ENCODE data around the gene MTFMT. TPM values are rescaled to one million over a fixed set of nuclear protein-coding genes. Genes with fewer than 3 reads are reported as not detected.

MTFMT gene
- total RNA-seq, 1 donor from 2014 or later, result 30.3 TPM

GRCh38 chr15:64959128-64959527 is 70.3 kb downstream of the MTFMT start:
- peaks cover 41% of the 10 kb centered on the region for H3K36me3 Mint-ChIP-seq
- Histone ChIP-seq H3K4me2 (no peak overlapping the region), H3K36me3 (no peaks in the 10 kb centered on the region), H4K20me1 (ENCODE audit: low read depth) (no peaks in the 10 kb centered on the region), H3F3A (ENCODE audit: low read depth) (no peaks in the 10 kb centered on the region), H3K27ac (no peak overlapping the region), H3K9ac (no peak overlapping the region), H3K27me3 (no peaks in the 10 kb centered on the region), H2AFZ (replicated peaks) (no peak overlapping the region), H3K9me3 (ENCODE audit: low read depth) (no peaks in the 10 kb centered on the region), H3K4me1 (no peaks in the 10 kb centered on the region), H3K79me2 (ENCODE audit: low read depth) (no peaks in the 10 kb centered on the region), H3K4me3 (no peak overlapping the region)
- H3K4me3 Mint-ChIP-seq, result no peak overlapping the region
- peaks cover 11% of the 10 kb centered on the region for H3K27me3 Mint-ChIP-seq (ENCODE audit: insufficient read depth, low read depth)
- peaks cover 9% of the 10 kb centered on the region for H3K9me3 Mint-ChIP-seq
- no peak overlapping the region for H3K27ac Mint-ChIP-seq
- no peak for TF ChIP-seq CTCF (IDR thresholded peaks at IDR 0.05)
- no peak for TF ChIP-seq EZH2phosphoT487 (IDR thresholded peaks at IDR 0.05)
- no peak for TF ChIP-seq EZH2 (IDR thresholded peaks at IDR 0.05)
- H3K4me1 Mint-ChIP-seq, result no peaks in the 10 kb centered on the region
- no peak for DNase-seq (ENCODE audit: low spot score)

- H3K79me2 ChIP-seq (ENCODE audit: low read depth), result no peaks in the 10 kb centered on the region
- Mint-ChIP-seq H3K27me3 (ENCODE audit: insufficient read depth, low read depth) (peaks cover 8% of the 10 kb centered on the region), H3K27ac (no peak overlapping the region), H3K36me3 (peaks cover 16% of the 10 kb centered on the region), H3K4me3 (no peak overlapping the region), H3K9me3 (peaks cover 18% of the 10 kb centered on the region), H3K4me1 (no peaks in the 10 kb centered on the region)
- H2AFZ ChIP-seq (replicated peaks), result no peak overlapping the region
- H3K27ac ChIP-seq, result no peak overlapping the region
- H3K4me1 ChIP-seq, result no peaks in the 10 kb centered on the region
- H4K20me1 ChIP-seq (ENCODE audit: low read depth), result no peaks in the 10 kb centered on the region
- H3K9me3 ChIP-seq (ENCODE audit: low read depth), result no peaks in the 10 kb centered on the region
- TF ChIP-seq EZH2 (IDR thresholded peaks at IDR 0.05) (no peak), CTCF (IDR thresholded peaks at IDR 0.05) (no peak), EZH2phosphoT487 (IDR thresholded peaks at IDR 0.05) (no peak)
- no peaks in the 10 kb centered on the region for H3K36me3 ChIP-seq
- no peak for DNase-seq (ENCODE audit: low spot score)
- H3F3A ChIP-seq (ENCODE audit: low read depth), result no peaks in the 10 kb centered on the region
- no peak overlapping the region for H3K4me2 ChIP-seq
- H3K4me3 ChIP-seq, result no peak overlapping the region
- H3K9ac ChIP-seq, result no peak overlapping the region
- H3K27me3 ChIP-seq, result no peaks in the 10 kb centered on the region
These were observed 75.0 kb downstream of the MTFMT start for GRCh38 chr15:64954395-64954794.

- H3K9me3 Mint-ChIP-seq, result peaks cover 18% of the 10 kb centered on the region
- Histone ChIP-seq H2AFZ (replicated peaks) (no peak overlapping the region), H3K4me2 (no peak overlapping the region), H3K27me3 (no peaks in the 10 kb centered on the region), H3K27ac (no peak overlapping the region), H3K4me1 (no peaks in the 10 kb centered on the region), H3K9me3 (ENCODE audit: low read depth) (no peaks in the 10 kb centered on the region), H3K36me3 (no peaks in the 10 kb centered on the region), H4K20me1 (ENCODE audit: low read depth) (no peaks in the 10 kb centered on the region), H3K4me3 (no peak overlapping the region), H3K79me2 (ENCODE audit: low read depth) (no peaks in the 10 kb centered on the region), H3F3A (ENCODE audit: low read depth) (no peaks in the 10 kb centered on the region), H3K9ac (no peak overlapping the region)
- no peak for DNase-seq (ENCODE audit: low spot score)
- no peak overlapping the region for H3K4me3 Mint-ChIP-seq
- peaks cover 13% of the 10 kb centered on the region for H3K36me3 Mint-ChIP-seq
- H3K27ac Mint-ChIP-seq, result no peak overlapping the region
- no peaks in the 10 kb centered on the region for H3K4me1 Mint-ChIP-seq
- TF ChIP-seq CTCF (IDR thresholded peaks at IDR 0.05) (no peak), EZH2 (IDR thresholded peaks at IDR 0.05) (no peak), EZH2phosphoT487 (IDR thresholded peaks at IDR 0.05) (no peak)
- peaks cover 8% of the 10 kb centered on the region for H3K27me3 Mint-ChIP-seq (ENCODE audit: insufficient read depth, low read depth)
These were observed 77.5 kb downstream of the MTFMT start for GRCh38 chr15:64951777-64952418.

Other genes starting within 250 kb of the MTFMT start
- gene PIF1, start 204.0 kb downstream of the MTFMT start, total RNA-seq (ENCODE audit: low replicate concordance), result 50.8 and 111 TPM in 2 replicates
- gene PLEKHO2, start 187.7 kb downstream of the MTFMT start, total RNA-seq (ENCODE audit: low replicate concordance), result 7.7 and 15.7 TPM in 2 replicates
- 6.1 and 7.1 TPM in 2 replicates for gene ANKDD1A, start 117.7 kb downstream of the MTFMT start, total RNA-seq (ENCODE audit: low replicate concordance)
- gene SPG21, start 39.7 kb downstream of the MTFMT start, total RNA-seq (ENCODE audit: low replicate concordance), result 84.4 and 109 TPM in 2 replicates
- gene SLC51B, start 15.7 kb upstream of the MTFMT start, total RNA-seq (ENCODE audit: low replicate concordance), result not detected in 2 replicates
- gene RASL12, start 38.4 kb upstream of the MTFMT start, total RNA-seq (ENCODE audit: low replicate concordance), result 5.8 and 7.7 TPM in 2 replicates
- not detected in 2 replicates for gene KBTBD13, start 47.1 kb upstream of the MTFMT start, total RNA-seq (ENCODE audit: low replicate concordance)
- gene UBAP1L, start 85.6 kb upstream of the MTFMT start, total RNA-seq (ENCODE audit: low replicate concordance), result 0.39 and 1.1 TPM in 2 replicates
- 24.7 and 26.2 TPM in 2 replicates for gene PDCD7, start 104.2 kb upstream of the MTFMT start, total RNA-seq (ENCODE audit: low replicate concordance)
- 31.5 and 72.6 TPM in 2 replicates for gene CLPX, start 155.7 kb upstream of the MTFMT start, total RNA-seq (ENCODE audit: low replicate concordance)
- 0.22 TPM in 1 of 2 replicates, not detected in the other for gene CILP, start 181.8 kb upstream of the MTFMT start, total RNA-seq (ENCODE audit: low replicate concordance)